Lung microvascular endothelial cell (primary cell): ENCODE data around the gene SH3PXD2A. TPM values are rescaled to one million over a fixed set of nuclear protein-coding genes. Genes with fewer than 3 reads are reported as not detected.

Source experiments
- DNase-seq, 2 donors: peaks; one replicate each; pipeline versions ENCODE4 v3.0.0 to v3.0.0-alpha.2; 2010; ENCODE audit warnings: low read depth in 2 of 2
- total RNA-seq: library from RNA; depleted of rRNA; stranded (reverse); fragments of >200 nt; gene quantifications from 2 replicates; pipeline ENCODE4 v1.2.1, GENCODE V29; 2014

The SH3PXD2A gene
- total RNA-seq, 1 donor from 2014 or later = 0.99 TPM

DNA sequence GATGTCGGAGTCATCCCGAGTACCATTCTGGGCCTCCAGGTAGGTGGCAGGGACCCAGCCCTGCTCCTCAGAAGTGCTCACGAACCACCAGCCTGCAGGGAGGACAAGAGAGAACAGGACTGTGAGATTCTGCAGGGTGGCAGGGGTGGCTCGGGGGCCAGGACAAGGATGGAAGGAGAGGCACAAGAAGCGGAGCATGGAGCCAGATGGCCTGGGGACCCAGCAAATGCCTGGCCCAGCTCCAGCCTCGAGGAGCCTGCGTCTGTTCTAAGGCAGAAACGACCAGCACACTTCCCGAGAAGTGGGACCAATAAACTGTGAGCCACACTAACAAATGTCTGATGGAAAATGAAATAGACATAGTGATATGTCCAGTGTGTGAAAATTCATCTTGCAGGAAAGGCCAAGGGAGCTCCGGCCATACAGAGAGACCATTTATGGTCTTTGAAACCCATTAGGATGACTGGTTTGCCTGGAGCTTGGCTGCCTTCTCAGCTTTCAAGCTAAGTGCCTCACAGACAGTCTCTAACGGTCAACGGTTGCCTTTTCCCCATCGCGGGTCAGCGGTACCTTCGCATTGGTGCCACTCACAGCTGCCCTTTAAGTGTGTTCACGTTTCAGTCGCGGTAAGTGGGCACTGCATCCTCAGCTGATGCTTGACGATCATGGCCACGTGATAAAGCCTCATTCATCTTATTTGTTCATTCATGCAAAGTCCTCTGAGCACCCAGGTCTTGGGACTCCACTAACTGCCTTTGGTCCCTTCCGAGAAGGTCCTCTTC lies 228.1 kb downstream of the SH3PXD2A start:
- DNase-seq = no peak

DNA sequence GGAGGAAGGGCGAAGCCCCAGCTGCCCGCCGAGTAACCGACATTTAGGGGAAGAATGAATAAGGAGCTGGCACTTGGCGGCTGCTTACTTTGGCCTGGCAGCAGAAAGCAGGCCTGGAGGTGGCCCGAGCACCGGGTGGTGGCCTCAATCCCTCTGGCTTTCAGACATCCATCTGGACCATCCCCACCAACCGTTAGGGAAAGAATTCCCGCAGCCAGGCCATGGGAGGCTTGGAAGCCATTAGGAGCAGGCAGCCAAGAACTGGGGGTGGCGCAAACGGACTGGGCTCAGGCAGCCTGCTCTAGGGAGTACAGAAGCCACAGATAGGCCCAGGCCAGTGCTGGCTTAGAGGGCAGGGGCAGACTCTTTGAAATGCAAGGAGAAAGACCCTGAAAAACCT lies 229.2 kb downstream of the SH3PXD2A start:
- DNase-seq = no peak

DNA sequence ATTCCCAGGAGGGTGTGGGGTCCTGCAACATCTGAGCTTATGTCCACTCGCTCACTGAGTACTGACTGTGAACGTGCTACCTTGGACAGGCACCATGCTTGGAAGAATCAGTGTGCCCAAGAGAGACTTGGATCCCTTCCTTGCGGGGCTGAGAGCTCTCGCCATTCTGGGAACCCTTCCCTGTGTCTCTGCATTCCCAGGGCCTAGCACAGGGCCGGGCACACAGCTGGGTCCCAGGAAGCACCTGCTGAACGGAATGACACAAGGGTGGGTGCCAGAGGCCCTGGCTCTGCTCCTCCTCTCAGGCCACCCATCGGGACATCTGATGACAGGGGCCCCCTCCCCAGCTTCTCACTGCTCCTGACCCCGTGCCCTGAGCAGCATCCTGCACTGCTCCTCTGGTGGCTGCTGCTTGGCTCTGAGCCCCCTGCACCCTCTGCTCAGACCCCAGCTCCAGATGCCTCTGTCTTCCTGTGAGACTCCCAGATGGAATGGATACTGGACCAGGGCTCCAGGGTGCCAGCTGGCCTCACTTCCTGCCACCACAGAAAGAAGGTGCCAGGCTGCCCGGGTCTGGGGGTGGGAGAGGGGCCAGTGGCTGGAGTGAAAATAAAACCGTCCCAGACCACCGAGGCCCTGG lies 232.3 kb downstream of the SH3PXD2A start:
- DNase-seq = no peak

DNA sequence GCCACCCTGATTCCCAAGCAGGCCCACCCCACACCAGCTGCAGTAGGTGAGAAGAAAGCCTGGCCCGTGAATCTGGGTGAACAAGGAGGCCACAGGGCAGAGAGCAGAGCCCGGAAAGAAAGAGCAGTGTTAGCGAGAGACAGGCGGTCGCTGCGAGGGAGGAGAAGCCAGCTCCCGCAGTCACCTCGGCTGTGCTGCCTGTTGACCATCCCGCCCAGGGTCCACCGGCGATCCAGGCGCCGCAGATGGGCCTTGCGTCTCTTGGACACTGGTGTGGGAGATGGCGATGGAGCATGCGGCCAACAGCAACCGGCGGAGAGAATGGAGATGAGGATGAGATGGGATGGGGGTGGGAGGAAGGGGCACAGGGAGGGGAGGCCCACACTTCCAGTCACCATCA lies 233.1 kb downstream of the SH3PXD2A start:
- DNase-seq = no peak

DNA sequence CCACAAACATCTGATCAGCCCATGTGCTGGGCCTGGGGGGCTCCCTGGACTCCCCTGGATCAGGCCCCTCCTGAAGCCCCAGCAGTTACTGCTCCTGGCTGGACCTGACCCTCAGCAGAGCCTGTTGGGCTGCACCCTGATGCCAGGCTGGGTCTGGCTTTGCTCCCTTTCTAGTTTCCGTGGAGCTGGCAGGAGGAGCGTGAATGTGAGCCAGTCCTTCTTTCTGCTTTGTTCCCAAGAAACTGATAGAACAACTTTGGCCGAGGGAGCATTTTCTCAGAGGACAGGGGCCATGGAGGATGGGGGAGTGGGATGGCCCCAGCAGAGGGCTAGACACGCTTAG lies 233.6 kb downstream of the SH3PXD2A start:
- no peak for DNase-seq

DNA sequence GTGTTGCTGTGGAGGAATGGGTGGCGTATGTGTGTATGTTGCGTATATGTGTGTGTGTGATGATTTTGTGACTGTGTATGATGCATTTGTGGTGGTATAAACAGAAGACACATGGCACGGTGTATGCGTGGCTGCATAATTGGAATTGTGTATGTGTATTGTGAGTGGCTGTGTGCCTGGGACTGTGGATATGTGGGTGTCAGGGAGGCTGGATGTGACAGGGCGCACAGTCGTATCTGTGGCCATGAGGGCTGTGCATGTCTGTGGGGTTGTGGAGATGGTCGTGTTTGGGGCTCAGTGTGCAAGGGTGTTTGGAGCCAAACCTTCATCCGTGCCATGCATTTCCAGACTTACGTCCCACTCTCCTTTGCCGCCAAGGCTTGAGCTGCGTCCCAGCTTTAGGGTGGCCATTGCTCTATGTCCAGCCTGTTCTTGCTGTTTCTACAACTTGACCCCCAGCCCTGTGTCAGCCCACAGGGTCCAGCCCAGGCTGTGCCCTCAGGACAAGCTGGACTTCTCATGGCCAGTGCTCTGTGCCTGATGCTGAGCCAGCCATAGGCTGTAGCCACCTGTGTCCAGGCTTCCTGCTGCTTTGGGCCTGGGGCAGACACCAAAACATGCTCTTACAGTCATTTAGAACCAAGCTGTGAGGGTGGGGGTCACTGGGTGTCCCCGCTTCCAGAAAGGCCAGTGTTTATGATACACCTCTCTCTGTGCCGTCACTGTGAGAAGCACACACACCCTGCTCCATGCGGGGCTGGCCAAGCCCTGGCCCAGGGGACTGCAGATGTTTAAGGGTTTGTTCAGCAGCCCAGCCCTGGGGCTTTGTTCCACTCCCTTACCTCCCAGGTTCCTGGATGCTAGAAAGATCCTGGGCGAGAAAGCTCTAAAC lies 234.2 kb downstream of the SH3PXD2A start:
- DNase-seq = no peak

DNA sequence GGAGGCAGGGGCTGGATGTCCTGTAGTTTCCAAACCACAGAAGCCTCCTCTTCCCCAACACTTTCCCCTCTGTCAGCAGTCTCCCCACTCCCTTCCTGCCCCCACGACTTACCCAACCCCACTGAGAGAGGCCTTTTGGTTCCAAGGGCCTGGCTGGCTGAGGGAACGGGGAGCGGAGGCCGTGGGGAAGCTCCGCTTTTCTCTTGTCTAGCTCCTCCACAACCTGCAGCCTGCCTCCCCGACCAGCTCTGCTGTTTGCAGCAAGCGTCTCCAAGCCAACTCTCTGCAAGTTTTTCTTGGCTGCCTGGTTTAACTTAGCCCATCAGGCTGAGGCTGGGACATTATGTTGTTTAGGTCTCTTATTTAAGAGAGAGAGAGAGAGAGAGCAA lies 235.0 kb downstream of the SH3PXD2A start:
- DNase-seq = no peak

DNA sequence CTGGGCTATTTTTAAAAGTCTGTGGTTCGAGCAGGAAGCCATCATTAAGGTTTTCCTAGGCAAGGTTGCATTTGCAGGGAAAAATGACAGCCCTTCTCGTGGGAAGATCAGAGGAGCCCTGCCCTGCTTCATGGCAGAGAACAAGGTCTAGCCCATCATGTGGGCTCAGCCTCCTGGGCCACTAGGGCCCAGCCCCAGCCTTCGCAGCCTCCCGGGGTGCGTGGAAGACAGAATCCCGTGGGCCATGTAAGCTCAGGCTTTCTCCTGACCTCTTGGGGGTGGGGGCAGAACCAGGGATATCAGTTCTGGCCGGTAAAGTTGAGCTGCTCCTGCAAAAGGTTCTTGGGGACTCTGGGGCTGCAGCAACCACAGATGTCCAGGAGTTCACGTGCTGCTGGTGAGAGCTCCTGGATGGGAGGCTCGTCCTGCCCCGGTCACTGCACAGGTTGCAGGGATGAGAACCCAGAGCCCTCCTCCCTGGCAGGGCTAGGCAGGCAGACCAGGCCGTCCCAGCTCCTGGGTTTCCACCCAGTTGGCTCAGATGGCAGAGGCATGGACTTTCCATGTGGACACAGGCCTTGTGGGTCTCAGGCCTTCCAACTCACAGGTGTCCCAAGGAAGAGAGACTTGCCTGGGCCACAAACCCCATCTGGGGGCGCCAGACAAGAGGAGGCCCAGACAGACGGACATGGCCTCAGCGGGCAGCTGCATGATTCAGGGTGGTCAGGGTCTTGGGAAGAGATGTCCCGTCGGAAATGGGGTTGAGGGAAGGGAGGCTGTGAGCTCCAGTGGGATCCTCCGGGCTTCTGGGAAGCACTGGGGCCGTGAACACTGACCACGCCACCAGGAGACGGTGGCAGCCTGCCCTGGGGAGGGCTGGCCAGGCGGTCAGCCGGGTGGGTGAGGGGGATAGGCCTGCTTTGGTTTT lies 235.7 kb downstream of the SH3PXD2A start:
- DNase-seq = no peak

DNA sequence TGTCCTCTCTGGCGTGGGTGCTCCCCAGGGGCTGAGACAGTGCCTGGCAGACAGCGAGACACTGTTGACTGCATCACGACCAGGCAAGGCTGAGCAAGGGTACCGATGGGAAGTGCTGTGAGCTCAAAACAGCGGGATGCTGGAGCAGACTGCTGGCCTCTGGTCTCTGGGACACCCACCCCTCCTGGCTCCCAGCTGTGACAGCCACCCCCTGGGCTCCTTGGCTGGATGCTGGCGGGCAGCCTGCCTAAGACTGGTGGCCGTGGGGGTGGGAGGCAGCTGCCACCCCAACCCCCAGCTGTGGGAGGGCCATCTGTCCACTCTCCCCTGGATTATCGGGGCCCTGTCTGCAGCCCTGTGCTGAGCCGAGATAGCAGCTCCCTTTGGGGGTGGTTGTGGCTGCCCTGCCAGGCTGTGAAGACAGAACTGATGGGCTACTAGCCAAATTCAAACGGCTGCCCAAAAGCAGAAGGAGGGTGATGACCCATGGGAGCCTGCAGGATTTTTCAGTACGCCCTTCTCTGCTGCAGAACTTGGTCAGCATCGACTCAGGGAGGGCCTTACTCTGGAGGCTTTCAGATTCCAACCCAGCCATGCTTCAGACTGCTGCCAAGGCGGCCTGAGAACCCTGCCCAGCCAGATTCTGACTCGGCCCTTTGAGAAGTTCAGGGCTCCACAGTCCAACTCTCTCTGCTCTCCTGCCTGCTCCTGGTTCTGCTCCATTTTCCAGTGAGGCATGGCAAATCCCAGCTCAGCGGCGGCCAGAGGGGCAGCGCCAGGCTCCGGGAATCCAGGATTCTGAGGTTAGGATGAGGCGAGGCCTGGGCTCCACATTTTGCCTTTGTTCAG lies 236.6 kb downstream of the SH3PXD2A start:
- DNase-seq = no peak

DNA sequence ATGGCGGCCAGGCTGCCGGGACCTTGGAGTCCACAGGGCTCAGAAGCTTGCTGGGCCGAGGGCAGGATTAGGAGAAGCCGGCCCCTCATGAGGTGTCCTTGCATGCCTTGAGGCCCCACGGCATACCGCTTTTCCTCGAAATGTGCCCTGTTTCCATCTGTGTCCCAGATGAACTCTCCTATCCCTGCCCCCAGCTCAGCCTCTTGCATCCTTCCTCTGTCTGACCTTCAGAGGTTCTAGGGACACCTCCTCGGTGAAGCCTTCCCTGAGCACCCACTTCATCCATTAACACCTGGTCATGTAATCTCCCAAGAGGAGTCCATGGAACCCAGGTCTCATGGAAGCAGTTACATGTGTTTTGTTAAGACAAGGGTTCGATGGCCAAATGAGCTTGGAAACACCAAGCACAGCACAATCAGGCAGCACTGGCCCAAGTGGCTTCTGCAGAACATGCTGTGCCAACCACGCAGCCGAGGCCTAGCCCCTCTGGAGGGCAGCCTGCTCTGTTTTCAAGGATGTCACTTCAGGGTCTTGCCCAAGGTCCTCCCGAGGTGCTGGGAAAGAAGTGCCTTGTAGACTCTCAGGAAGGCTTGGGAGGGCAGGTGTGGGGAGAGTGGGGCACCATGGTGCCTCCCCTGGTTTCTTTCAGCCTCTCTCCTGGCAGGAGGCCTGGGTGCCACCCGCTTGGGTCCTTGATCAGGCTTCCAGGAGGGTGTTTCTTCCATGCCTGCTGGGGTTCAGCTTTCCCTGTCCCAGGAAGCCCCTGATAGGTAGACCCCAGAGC lies 237.6 kb downstream of the SH3PXD2A start:
- no peak for DNase-seq

DNA sequence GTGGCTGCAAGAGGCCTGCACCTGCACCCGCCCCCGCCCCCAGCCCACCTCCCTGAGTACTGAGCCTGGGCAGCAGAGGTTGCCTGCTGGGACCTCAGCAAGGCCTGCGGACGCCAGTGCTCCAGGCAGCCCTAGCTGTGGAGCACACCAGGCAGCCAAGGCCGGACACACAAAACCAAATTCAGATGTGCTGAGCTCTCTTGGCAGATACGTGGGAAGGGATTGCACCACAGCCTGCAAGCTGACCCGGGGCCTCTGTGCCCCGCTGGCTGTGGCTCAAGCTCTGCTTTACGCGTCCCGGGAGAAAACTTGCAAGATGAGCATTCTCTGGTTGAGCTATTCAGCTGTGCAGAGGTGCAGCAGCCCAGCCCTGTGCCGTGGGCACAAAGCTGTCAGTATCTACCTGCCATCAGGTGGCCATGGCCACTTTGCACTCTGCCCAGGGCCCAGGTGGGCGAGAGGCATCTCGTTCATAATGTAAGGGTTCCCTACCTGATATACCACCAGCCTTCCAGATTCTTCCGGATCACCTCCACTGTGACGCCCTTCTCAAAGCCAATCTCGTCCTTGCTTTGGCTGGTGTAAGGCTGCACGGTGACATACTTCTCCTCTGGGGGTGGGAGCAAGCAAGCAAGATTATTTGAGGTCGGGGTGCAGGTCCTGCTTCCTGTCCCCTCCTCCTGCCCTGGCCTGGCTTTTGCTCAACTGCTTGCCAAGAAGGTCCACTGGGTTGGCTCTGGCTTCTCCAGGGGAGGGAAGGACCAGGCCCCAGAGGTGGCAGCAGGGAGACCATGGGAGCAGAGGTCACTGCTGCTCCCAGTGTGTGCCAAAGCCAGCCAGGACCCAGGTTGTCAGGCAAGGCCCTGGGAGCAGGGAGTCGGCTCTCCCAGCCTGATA lies 238.4 kb downstream of the SH3PXD2A start:
- DNase-seq = peak in 1 of 2 donors; percentile 5

DNA sequence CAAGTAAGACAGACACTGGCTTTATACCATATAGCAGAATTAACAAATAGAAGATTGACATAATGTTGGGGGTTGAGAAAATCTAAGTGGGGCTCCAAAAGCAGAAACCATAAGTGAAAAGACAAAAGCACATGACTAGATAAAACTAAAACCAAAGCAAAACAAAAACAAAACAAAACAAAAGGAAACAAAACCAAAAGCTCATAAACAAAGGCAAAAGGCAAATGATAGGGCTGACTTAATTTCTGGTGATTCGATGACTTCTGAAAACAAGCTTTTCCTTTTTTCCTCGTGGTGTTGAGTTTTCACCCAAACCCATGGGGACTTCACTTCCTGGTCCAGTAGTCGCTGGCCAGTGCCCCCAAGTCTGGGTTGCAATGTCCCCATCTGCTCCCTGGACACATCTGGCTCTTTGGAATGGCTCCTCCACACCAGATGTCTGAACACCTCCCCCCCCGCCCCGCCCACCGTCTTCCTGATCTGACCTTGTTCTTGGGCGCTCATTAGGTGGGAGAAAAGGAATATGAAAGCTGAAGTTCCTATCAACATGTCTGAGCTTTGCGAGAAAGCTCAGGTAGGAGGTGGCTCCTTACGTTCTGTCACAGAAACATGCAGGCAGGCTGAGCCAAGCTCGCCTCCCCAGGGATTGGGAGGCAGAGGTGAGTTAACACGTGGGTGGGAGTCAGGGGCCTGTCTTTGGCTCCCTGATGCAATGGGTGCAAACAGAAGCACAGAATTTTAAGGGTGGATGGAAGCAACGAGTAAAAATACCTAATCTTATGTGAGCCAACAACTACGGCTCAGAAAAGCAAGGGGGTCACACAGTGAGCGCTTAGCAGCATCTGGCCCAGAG lies 240.8 kb downstream of the SH3PXD2A start:
- no peak for DNase-seq

DNA sequence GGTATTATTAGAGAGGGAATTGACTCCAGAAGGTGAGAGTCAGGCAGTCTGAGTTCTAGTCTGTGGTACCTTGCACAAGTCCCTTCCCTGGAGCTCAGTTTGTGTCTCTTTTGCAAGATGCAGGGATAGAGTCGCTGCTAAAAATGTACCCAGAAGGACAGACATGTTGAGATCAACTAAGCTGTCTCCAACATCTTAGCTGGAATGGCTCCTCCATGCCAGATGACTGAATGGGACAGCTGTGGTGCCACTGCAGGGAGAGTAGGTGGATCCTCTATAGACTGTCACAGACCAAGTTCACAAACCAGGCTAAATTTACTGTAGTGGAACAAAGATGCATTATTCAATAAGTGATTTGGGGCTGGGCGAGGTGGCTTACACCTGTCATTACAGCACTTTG lies 241.8 kb downstream of the SH3PXD2A start:
- no peak for DNase-seq

DNA sequence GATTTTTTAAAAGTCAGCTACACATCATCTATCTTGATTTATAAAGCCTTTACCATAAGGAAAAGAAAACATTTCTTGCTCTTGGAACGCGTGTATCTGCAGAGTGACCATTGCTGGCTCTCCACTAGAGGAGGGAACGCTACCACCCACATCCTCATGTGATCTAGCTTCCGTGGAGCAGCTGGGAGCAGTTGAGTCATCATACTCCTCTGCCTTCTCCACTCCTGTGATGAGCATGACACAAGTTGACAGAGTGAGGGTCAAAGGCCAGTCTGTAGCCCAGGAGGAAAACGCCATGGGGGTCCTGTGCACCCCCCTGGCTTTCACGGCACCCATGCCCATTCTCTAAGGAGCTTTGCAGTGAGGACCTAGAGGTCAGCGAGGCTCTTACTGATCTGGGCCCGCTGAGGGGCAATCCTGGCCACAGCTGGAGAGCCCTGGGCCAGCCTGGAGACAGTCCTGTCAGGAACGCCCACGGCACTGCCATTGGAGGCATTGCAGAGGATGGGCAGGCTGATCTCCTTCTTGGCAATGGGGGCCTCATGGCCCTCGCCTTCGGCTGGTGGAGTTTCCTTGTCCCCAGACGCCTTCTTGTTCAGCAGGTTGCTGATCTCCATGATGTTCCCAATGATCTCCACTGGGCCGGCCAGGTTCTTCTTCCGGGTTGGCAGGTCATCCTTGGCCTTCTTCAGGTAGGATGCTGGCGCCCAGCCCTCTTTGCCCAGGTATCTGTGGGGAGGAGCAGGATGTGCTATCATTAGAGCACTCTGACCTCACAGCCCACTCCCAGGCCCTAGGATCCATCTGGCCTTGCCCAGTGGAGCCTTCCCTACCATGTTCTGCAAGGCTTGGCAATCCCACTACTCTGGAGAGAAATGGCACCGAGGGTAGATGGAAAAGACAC lies 242.7 kb downstream of the SH3PXD2A start:
- peak in 1 of 2 donors; percentile 61 for DNase-seq

DNA sequence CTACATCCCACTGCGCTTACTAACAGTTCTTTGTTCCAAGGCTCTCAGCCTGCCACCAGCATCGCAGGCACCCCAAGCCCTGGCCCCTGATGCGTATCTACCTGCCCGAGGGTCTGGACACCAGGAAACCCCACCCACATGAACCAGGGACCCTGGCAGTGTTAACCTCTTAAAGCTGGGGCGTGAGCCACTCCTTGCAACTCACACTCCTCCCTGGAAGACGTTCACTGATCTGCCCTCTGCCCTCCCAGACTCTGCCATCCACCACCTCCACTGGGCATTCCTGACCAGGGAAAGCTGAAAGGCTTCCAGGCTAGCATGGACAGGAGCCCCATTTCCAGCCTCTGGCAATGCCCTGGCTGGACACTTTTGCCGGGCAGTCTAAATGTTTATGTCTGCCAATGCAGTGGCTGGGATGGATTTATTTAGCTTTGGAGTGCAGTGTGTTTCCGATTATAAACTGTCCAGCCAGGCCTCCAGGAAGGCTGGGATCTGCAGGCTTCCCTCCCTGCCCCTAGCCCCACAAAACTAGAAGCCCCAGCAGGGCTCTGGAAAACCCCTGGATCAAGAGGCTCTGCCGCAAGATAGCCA lies 244.4 kb downstream of the SH3PXD2A start:
- no peak for DNase-seq

DNA sequence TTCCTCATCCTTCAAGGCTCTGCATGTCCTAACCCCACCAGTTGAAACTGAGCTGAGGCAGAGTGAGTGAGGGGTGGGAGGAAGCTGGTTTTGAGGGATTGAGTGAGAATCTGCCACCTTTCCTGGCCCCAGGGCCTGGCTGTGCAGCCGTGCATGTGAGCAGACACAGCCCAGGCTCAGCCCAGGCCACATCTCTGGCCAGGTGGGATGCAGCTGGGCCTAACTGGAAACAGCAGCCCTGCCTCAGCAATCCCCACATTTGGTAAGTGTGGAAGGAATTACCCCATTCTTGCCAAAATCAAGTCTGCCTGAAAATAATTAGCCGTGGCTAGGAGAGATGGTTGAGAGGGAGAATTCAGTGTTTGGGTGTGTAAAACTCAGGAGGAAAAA lies 245.3 kb downstream of the SH3PXD2A start:
- no peak for DNase-seq
